Skeletal muscle tissue (tissue), 4 donors: ENCODE measurements around the gene PSENEN. TPM values are rescaled to one million over a fixed set of nuclear protein-coding genes. Genes with fewer than 3 reads are reported as not detected.

ENCODE experiments used
- H3K27ac ChIP-seq: one replicate; pipeline ENCODE4 v1.7.0; 2013; ENCODE audit warnings: mild to moderate bottlenecking, low read depth, low read length, inconsistent platforms
- H3K27me3 ChIP-seq, 3 donors: one replicate each; pipeline ENCODE4 v1.7.0; 2013; ENCODE audit warnings: low read length in 3 of 3; ENCODE audit not compliant: control insufficient read depth in 3 of 3, insufficient read depth in 3 of 3
- H3K36me3 ChIP-seq, 3 donors: one replicate each; pipeline ENCODE4 v1.7.0; 2013; ENCODE audit warnings: low read length in 3 of 3; ENCODE audit not compliant: control insufficient read depth in 3 of 3, insufficient read depth in 3 of 3
- H3K4me1 ChIP-seq, 3 donors: one replicate each; pipeline ENCODE4 v1.7.0; 2013; ENCODE audit warnings: low read length in 3 of 3, mild to moderate bottlenecking in 3 of 3; ENCODE audit not compliant: control insufficient read depth in 3 of 3, insufficient read depth in 3 of 3
- H3K4me3 ChIP-seq, 3 donors: one replicate each; pipeline ENCODE4 v1.7.0; 2013; ENCODE audit warnings: low read length in 3 of 3
- H3K9ac ChIP-seq, 3 donors: one replicate each; pipeline ENCODE4 v1.7.0; 2013; ENCODE audit warnings: low read length in 3 of 3, mild to moderate bottlenecking in 3 of 3, moderate library complexity in 2 of 3, low read depth in 1 of 3
- H3K9me3 ChIP-seq, 3 donors: one replicate each; pipeline ENCODE4 v1.7.0; 2013; ENCODE audit warnings: low read length in 3 of 3; ENCODE audit not compliant: control insufficient read depth in 3 of 3
- total RNA-seq: library from RNA; depleted of rRNA; stranded (reverse); fragments of >200 nt; gene quantifications from one replicate; pipeline ENCODE4 v1.2.3, GENCODE V29; 2014
- donor health status: Osteomylitis.

The PSENEN gene
- total RNA-seq, 1 donor from 2014 or later, result 7.8 TPM

GRCh38 chr19:35780058-35780457, 34.6 kb downstream of the PSENEN start:
- H3K4me1 ChIP-seq, result peaks cover 4 to 5% (median 5%) of the 10 kb centered on the region in 3 donors
- peaks cover 10 to 13% (median 12%) of the 10 kb centered on the region in 3 donors for H3K36me3 ChIP-seq
- no peak overlapping the region for H3K9ac ChIP-seq
- H3K4me3 ChIP-seq, result no peak overlapping the region
- H3K27me3 ChIP-seq, result no peaks in the 10 kb centered on the region
- no peak overlapping the region for H3K27ac ChIP-seq
- no peaks in the 10 kb centered on the region for H3K9me3 ChIP-seq

GRCh38 chr19:35780717-35781116, 35.3 kb downstream of the PSENEN start:
- no peak overlapping the region for H3K9ac ChIP-seq
- H3K27me3 ChIP-seq, result no peaks in the 10 kb centered on the region
- H3K9me3 ChIP-seq, result no peaks in the 10 kb centered on the region
- no peak overlapping the region for H3K4me3 ChIP-seq
- peaks cover 3 to 5% (median 4%) of the 10 kb centered on the region in 3 donors for H3K4me1 ChIP-seq
- H3K36me3 ChIP-seq, result peaks cover 10 to 13% (median 12%) of the 10 kb centered on the region in 3 donors
- no peak overlapping the region for H3K27ac ChIP-seq

- Histone ChIP-seq H3K9ac (no peak overlapping the region), H3K4me1 (no peaks in the 10 kb centered on the region), H3K4me3 (no peak overlapping the region), H3K9me3 (no peaks in the 10 kb centered on the region), H3K27ac (no peak overlapping the region), H3K36me3 (peaks cover 10 to 17% (median 16%) of the 10 kb centered on the region in 3 donors), H3K27me3 (no peaks in the 10 kb centered on the region)
Observed at GRCh38 chr19:35781650-35782049, 36.2 kb downstream of the PSENEN start.

GRCh38 chr19:35782589-35782988, 37.1 kb downstream of the PSENEN start:
- Histone ChIP-seq H3K36me3 (peaks cover 10 to 17% (median 15%) of the 10 kb centered on the region in 3 donors), H3K9ac (no peak overlapping the region), H3K9me3 (no peaks in the 10 kb centered on the region), H3K27ac (no peak overlapping the region), H3K4me3 (no peak overlapping the region), H3K27me3 (no peaks in the 10 kb centered on the region), H3K4me1 (no peaks in the 10 kb centered on the region)

DNA sequence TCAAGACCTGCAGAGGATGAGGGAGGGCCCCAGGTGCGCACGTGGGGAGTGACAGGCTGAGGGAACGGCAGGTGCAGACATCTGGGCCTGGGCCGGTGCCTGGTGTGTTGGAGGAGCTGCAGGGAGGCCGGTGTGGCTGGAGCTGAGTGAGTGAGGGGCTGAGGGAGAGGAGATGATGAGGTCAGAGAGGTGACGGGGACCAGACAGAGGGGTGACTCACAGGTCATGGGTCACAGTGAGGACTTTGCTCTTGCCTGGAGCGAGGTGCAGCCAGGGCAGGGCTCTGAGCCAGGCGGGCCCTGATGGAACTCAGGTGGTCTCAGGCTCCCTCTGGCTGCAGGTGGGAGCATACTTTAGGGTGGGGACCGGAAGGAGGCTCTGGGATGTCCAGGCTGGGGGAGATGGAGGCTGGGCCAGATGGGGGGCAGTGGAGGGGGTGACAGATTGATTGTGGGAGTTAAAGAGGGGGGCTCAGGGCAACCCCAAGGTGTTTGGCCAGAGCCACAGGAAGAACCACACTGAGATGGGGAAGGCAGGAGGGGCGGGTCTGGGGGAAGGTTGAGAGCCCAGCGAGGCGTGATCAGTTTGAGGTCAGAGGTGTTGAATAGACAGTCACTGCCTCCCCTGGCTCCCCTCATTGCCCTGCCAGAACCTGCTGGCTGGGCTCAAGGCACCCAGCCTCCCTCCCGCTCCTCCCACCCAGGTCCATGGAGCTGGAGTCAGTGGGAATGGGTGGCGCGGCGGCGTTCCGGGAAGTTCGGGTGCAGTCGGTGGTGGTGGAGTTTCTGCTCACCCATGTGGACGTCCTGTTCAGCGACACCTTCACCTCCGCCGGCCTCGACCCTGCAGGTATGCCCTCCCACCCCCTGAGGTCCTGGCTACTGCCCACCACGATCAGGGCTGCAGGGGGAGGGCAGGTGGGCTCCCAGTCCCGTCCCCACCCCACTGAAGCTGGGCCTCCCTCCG, 38.3 kb downstream of the PSENEN start:
- Histone ChIP-seq H3K4me1 (no peaks in the 10 kb centered on the region), H3K9me3 (no peaks in the 10 kb centered on the region), H3K27ac (no peak overlapping the region), H3K9ac (no peak overlapping the region), H3K4me3 (no peak overlapping the region), H3K27me3 (no peaks in the 10 kb centered on the region), H3K36me3 (peaks cover 6 to 17% (median 6%) of the 10 kb centered on the region in 3 donors)

DNA sequence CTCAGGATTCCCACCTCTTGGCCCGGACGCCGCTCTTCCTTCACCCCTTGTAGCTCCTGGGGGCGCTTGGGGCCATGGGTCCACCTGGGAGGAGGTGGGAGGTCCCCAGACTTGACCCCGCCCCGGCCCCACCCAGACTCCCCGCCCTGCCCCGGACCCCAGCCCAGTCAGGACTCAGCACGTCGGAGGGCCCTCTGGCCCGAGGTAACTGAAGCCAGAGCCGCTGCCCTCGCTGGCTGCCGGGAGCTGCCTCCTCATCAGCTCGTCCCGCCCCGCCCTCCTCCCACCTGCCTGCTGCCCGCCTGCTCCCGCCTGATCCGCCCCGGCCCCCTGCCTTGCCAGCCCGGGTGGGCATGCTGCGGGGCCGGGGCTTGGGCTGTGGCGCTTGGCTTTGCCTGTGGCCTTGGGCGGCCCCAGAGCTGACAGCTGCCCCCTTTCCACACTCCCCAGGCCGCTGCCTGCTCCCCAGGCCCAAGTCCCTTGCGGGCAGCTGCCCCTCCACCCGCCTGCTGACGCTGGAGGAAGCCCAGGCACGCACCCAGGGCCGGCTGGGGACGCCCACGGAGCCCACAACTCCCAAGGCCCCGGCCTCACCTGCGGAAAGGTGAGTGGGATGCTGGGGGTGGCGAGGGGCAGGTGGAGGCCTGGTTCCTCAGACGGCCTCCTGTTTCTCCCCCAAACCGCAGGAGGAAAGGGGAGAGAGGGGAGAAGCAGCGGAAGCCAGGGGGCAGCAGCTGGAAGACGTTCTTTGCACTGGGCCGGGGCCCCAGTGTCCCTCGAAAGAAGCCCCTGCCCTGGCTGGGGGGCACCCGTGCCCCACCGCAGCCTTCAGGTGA, 39.3 kb downstream of the PSENEN start:
- no peak overlapping the region for H3K4me3 ChIP-seq
- no peaks in the 10 kb centered on the region for H3K9me3 ChIP-seq
- H3K4me1 ChIP-seq, result no peaks in the 10 kb centered on the region
- no peak overlapping the region for H3K27ac ChIP-seq
- H3K9ac ChIP-seq, result no peak overlapping the region
- H3K36me3 ChIP-seq, result peaks cover 4 to 12% (median 6%) of the 10 kb centered on the region in 3 donors
- H3K27me3 ChIP-seq, result no peaks in the 10 kb centered on the region

DNA sequence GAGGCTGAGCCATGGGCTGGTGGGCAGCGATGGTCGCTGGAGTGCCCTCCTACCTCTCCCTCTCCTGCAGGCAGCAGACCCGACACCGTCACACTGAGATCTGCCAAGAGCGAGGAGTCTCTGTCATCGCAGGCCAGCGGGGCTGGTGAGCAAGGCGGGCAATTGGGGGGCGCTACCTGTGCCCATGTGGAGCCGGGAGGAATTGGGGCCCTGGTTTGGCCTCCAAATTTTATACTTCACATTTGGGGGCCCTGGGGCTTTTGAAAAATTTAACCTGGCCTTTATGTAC, 39.8 kb downstream of the PSENEN start:
- H3K27me3 ChIP-seq, result no peaks in the 10 kb centered on the region
- peaks cover 2 to 9% (median 6%) of the 10 kb centered on the region in 3 donors for H3K36me3 ChIP-seq
- no peak overlapping the region for H3K9ac ChIP-seq
- no peak overlapping the region for H3K27ac ChIP-seq
- no peaks in the 10 kb centered on the region for H3K4me1 ChIP-seq
- no peak overlapping the region for H3K4me3 ChIP-seq
- no peaks in the 10 kb centered on the region for H3K9me3 ChIP-seq

DNA sequence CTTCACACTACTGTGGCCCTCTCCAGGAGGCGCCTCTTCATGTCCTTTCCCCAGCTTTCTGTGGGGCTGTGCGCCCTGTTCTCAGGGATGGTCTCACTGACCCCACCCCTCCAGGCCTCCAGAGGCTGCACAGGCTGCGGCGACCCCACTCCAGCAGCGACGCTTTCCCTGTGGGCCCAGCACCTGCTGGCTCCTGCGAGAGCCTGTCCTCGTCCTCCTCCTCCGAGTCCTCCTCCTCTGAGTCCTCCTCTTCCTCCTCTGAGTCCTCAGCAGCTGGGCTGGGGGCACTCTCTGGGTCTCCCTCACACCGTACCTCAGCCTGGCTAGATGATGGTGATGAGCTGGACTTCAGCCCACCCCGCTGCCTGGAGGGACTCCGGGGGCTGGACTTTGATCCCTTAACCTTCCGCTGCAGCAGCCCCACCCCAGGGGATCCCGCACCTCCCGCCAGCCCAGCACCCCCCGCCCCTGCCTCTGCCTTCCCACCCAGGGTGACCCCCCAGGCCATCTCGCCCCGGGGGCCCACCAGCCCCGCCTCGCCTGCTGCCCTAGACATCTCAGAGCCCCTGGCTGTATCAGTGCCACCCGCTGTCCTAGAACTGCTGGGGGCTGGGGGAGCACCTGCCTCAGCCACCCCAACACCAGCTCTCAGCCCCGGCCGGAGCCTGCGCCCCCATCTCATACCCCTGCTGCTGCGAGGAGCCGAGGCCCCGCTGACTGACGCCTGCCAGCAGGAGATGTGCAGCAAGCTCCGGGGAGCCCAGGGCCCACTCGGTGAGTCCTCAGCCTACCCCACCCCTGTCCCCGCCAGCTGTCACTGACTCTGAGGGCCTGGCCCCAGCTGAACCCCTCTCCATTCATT, 41.1 kb downstream of the PSENEN start:
- Histone ChIP-seq H3K9me3 (no peaks in the 10 kb centered on the region), H3K36me3 (peaks cover 2 to 5% (median 4%) of the 10 kb centered on the region in 3 donors), H3K9ac (no peak overlapping the region), H3K27ac (no peak overlapping the region), H3K27me3 (no peaks in the 10 kb centered on the region), H3K4me3 (no peak overlapping the region), H3K4me1 (no peaks in the 10 kb centered on the region)

- Histone ChIP-seq H3K9me3 (no peaks in the 10 kb centered on the region), H3K4me1 (no peaks in the 10 kb centered on the region), H3K9ac (no peak overlapping the region), H3K27me3 (no peaks in the 10 kb centered on the region), H3K27ac (no peak overlapping the region), H3K4me3 (no peak overlapping the region), H3K36me3 (peaks cover under 1 to 5% (median 2%) of the 10 kb centered on the region in 3 donors)
Observed at GRCh38 chr19:35787227-35787799, 41.9 kb downstream of the PSENEN start.
